ENCODE results near the gene COL4A2. TPM values are rescaled to one million over a fixed set of nuclear protein-coding genes. Genes with fewer than 3 reads are reported as not detected.

The COL4A2 gene
- polyA plus RNA-seq, 2 of the 4 experiments (the other 2 are of a cell fraction): 46.9 to 119 TPM

- Histone ChIP-seq H3K27ac (0 out of 6 replicates have a peak overlapping the region, but pooled peaks of 1 of the 2 experiments have one; percentile 24), H3K9me3 (no peaks in the 10 kb centered on the region), H3K4me2 (0 out of 3 replicates have a peak overlapping the region, but pooled peaks have one; percentile 30), H3K4me1 (peaks cover 23% of the 10 kb centered on the region), H3K4me3 (no peak overlapping the region)
- TF ChIP-seq RARB (CRISPR knock-in tag; IDR thresholded peaks at IDR 0.05) (no peak), FOXS1 (CRISPR knock-in tag; IDR thresholded peaks at IDR 0.05) (no peak), CHD4 (IDR thresholded peaks at IDR 0.05; ENCODE audit: borderline replicate concordance) (no peak), EHF (CRISPR knock-in tag; IDR thresholded peaks at IDR 0.05) (no peak)
- ATAC-seq (peak in 1 of 2 experiments; percentile 38; a peak in 1 of 6 replicates), FAIRE-seq (no peak), DNase-seq (ENCODE audit: low read depth in 1 of 2, low spot score in 1 of 2) (no peak)
- ChIA-PET POLR2A (no interaction called here), CTCF (interaction anchor here (1.2 kb wide), 1 partner anchor 16 kb away, joined by 4 read pairs; no protein-coding TSS in a partner anchor)
- 54% methylated on average over 5 of the region's 5 CpGs for WGBS (ENCODE audit: missing lambda C conversion rate)
These were observed 43.2 kb upstream of the COL4A2 start for GRCh38 chr13:110263888-110264287.

GRCh38 chr13:110264685-110265275 is 42.3 kb upstream of the COL4A2 start:
- TF ChIP-seq JUNB (IDR thresholded peaks at IDR 0.05) (no peak), POLR2A (IDR thresholded peaks at IDR 0.05; ENCODE audit: low read length) (no peak), CHD2 (IDR thresholded peaks at IDR 0.05; ENCODE audit: low read length, partially characterized antibody) (no peak), RCOR1 (IDR thresholded peaks at IDR 0.05; ENCODE audit: low read depth, low read length) (no peak), NFE2L2 (conservative IDR thresholded peaks at IDR 0.05; ENCODE audit: low read length) (no peak)
- DNase-seq (ENCODE audit: low read depth in 1 of 2, low spot score in 1 of 2): no peak
- ATAC-seq: no peak
- Histone ChIP-seq H3K27ac (peak overlapping the region in 1 of 2 experiments; percentile 21; a peak in 1 of 6 replicates), H3K4me2 (no peak overlapping the region), H3K4me3 (no peak overlapping the region), H3K4me1 (peaks cover 15% of the 10 kb centered on the region), H3K9me3 (no peaks in the 10 kb centered on the region)
- no peak for FAIRE-seq
- WGBS (ENCODE audit: missing lambda C conversion rate): 93% methylated on average over 12 of the region's 12 CpGs
- POLR2A ChIA-PET: no interaction called here
- CTCF ChIA-PET: interaction anchor here (1.7 kb wide), 1 partner anchor 17 kb away, joined by 6 read pairs; no protein-coding TSS in a partner anchor

- POLR2A ChIA-PET: no interaction called here
- Histone ChIP-seq H3K27ac (no peak overlapping the region), H3K4me2 (no peak overlapping the region), H3K4me1 (peaks cover 15% of the 10 kb centered on the region), H3K9me3 (no peaks in the 10 kb centered on the region), H3K4me3 (no peak overlapping the region)
- CTCF ChIA-PET: interaction anchor here (1.7 kb wide), 1 partner anchor 18 kb away, joined by 6 read pairs; no protein-coding TSS in a partner anchor
- ATAC-seq (no peak), DNase-seq (ENCODE audit: low read depth in 1 of 2, low spot score in 1 of 2) (no peak), FAIRE-seq (no peak)
- WGBS (ENCODE audit: missing lambda C conversion rate): 96% methylated on average over 6 of the region's 6 CpGs
- no peak for TF ChIP-seq RAD21 (conservative IDR thresholded peaks at IDR 0.05 in 1 of 2, IDR thresholded peaks at IDR 0.05 in 1 of 2)
- TF ChIP-seq NPAS2 (CRISPR knock-in tag; IDR thresholded peaks at IDR 0.05; ENCODE audit: borderline replicate concordance): no peak
- TF ChIP-seq CHD4 (IDR thresholded peaks at IDR 0.05; ENCODE audit: borderline replicate concordance): no peak
- TF ChIP-seq ZNF302 (CRISPR knock-in tag; IDR thresholded peaks at IDR 0.05): no peak
- TF ChIP-seq RCOR1 (IDR thresholded peaks at IDR 0.05; ENCODE audit: low read depth, low read length): no peak
- no peak for TF ChIP-seq SREBF2 (IDR thresholded peaks at IDR 0.05)
- no peak for TF ChIP-seq CHD2 (IDR thresholded peaks at IDR 0.05; ENCODE audit: low read length, partially characterized antibody)
- TF ChIP-seq ZSCAN20 (CRISPR knock-in tag; IDR thresholded peaks at IDR 0.05): no peak
- no peak for TF ChIP-seq HOXB13 (CRISPR knock-in tag; IDR thresholded peaks at IDR 0.05; ENCODE audit: low read depth)
- TF ChIP-seq JUN (IDR thresholded peaks at IDR 0.05): no peak
- TF ChIP-seq MAFK (IDR thresholded peaks at IDR 0.05; ENCODE audit: partially characterized antibody): no peak
- TF ChIP-seq MYC (IDR thresholded peaks at IDR 0.05; ENCODE audit: borderline replicate concordance, low read length): no peak
- TF ChIP-seq KDM1A (IDR thresholded peaks at IDR 0.05; ENCODE audit: low read depth): no peak
- TF ChIP-seq GATA3 (IDR thresholded peaks at IDR 0.05; ENCODE audit: borderline replicate concordance): no peak
These were observed 41.8 kb upstream of the COL4A2 start for GRCh38 chr13:110265341-110265681.

- TF ChIP-seq USF2 (IDR thresholded peaks at IDR 0.05): no peak
- TF ChIP-seq NPAS2 (CRISPR knock-in tag; IDR thresholded peaks at IDR 0.05; ENCODE audit: borderline replicate concordance): no peak
- no peak for TF ChIP-seq NFE2L2 (conservative IDR thresholded peaks at IDR 0.05; ENCODE audit: low read length)
- no peak for TF ChIP-seq MAX (IDR thresholded peaks at IDR 0.05)
- H3K4me1 ChIP-seq: peaks cover 15% of the 10 kb centered on the region
- CTCF ChIA-PET: interaction anchor here (1.7 kb wide), 1 partner anchor 18 kb away, joined by 6 read pairs; no protein-coding TSS in a partner anchor
- whole genome bisulfite sequencing (ENCODE audit: missing lambda C conversion rate): 82% methylated on average over 22 of the region's 38 CpGs
- FAIRE-seq (no peak), DNase-seq (ENCODE audit: low read depth in 1 of 2, low spot score in 1 of 2) (no peak), ATAC-seq (no peak)
- H3K4me3 ChIP-seq: no peak overlapping the region
- H3K27ac ChIP-seq: no peak overlapping the region
- no peak overlapping the region for H3K4me2 ChIP-seq
- POLR2A ChIA-PET: no interaction called here
- H3K9me3 ChIP-seq: no peaks in the 10 kb centered on the region
These were observed 41.2 kb upstream of the COL4A2 start for GRCh38 chr13:110265682-110266430.
